CD4-positive, alpha-beta T cell treated with Interleukin-17A for 4 hours (primary cell): Measurements from ENCODE around the gene IGSF22.

Source experiments
- DNase-seq: peaks from one replicate; pipeline ENCODE4 v3.0.0-alpha.2; 2020; ENCODE audit warnings: mixed read lengths

IGSF22 gene

GRCh38 chr11:18726040-18726439 lies at the start of gene IGSF22:
TSS of gene IGSF22 (minus strand) at chr11:18726188. CDS start at chr11:18724236, 1,952 bp downstream.
- no peak for DNase-seq

DNA sequence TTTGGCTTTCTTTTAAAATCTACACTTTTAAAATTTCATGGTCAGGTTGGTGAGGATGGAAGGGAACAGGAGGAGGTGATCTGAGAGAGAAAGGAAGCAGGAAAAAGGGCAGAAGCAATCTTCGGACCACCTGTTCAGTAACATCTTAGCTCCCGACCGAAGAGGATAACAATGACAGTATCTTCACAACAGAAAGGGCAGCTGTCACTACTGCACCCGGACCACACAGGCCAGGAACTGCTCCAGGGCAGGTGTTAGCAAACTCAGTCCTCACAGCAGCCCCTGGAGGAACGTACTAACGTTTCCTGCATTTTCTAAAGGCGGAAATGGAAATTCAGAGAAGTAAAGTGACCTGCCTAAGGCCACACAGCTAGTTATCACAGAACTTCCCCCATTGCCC lies 48.8 kb upstream of the IGSF22 start:
- DNase-seq, result no peak

GRCh38 chr11:18773681-18774080 lies 47.7 kb upstream of the IGSF22 start:
- no peak for DNase-seq

GRCh38 chr11:18773104-18773503 lies 47.1 kb upstream of the IGSF22 start:
- no peak for DNase-seq

- DNase-seq, result no peak
Observed at GRCh38 chr11:18772211-18772610, 46.2 kb upstream of the IGSF22 start.

GRCh38 chr11:18771266-18772035 lies 45.5 kb upstream of the IGSF22 start:
- no peak for DNase-seq

- no peak for DNase-seq
Observed at GRCh38 chr11:18770479-18771125, 44.6 kb upstream of the IGSF22 start.

GRCh38 chr11:18769802-18770456 lies 43.9 kb upstream of the IGSF22 start:
- DNase-seq, result no peak

DNA sequence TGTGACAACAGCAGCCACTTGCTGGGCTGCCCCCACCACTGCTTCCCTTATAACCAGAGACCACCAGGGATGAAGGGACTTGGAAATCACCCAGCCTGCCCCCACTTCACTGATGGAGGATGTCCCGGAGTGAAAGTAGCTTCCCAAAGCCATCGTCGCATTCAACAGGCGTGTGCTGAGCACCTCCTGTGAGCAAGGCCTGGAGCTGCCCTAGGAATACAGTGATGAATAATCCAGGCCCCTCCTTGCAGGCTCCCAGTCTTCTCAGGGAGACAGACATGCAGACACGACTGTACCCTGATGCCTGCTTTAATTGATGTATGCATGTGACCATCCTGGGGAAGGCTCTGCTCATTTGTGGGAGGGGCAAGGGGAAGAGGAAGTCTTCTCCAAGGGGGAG lies 43.0 kb upstream of the IGSF22 start:
- no peak for DNase-seq

- no peak for DNase-seq
Observed at GRCh38 chr11:18768472-18768901, 42.5 kb upstream of the IGSF22 start.

- no peak for DNase-seq
Observed at GRCh38 chr11:18766015-18766414, 40.0 kb upstream of the IGSF22 start.

DNA sequence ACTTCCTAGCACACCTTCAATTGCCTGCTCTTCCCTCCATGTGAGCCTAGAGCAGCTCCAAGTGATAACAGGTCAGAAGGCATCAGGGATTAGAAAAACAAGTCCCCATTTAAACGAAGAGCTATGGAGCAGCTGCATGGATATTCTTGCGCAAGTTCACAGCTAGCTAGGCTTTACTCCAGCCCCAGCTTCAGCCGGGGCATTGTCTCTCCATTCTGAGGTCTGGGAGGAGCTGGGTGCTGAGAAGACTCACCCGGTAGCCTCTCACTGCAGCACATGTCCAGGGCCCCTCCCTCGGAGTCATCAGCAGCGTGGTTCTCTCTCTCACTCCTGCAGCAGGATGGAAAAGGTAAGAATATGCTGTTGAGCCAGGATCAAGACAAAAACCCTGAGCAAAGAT lies 39.6 kb upstream of the IGSF22 start:
- DNase-seq, result no peak

DNA sequence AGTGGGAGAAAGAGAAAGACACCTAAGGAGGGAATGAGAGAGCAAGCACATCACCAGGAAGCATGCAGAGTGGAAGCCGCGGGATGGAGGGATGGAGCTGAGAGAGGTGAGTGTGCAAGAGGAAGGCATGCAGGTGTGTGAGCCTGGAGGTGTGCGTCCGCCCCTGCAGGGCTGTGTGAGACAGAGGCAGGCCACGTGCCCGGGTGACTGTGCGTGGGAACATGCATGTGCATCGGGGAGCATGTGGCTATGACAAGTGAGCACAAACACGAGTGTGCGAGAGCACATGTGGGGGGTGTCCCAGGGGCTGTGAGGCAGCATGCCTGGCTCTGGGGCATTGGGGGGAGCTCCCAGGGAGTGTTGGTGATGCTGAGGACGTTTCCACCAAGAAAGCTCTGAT lies 35.8 kb upstream of the IGSF22 start:
- DNase-seq, result no peak

GRCh38 chr11:18761144-18761543 lies 35.2 kb upstream of the IGSF22 start:
- DNase-seq, result no peak

DNA sequence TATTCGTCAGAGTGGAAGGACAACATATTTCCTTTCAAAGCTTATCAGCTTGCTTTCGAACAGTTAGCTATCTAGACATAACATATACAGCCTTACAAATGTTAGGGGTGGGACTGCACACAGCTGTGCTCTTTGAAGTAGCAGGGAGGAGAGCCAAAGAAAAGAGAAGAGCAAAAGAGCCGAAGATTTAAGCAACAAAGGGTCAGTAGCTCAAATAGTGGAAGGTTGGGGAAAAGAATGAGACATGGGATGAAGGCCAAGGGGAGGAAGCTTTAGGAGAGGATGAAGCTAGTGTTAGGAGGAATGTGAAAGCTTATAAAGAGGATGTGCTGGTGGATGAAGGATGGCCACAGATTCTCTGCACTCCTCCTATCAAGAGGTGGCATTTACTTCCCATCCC lies 31.8 kb upstream of the IGSF22 start:
- no peak for DNase-seq

- no peak for DNase-seq
Observed at GRCh38 chr11:18756889-18757288, 30.9 kb upstream of the IGSF22 start.

DNA sequence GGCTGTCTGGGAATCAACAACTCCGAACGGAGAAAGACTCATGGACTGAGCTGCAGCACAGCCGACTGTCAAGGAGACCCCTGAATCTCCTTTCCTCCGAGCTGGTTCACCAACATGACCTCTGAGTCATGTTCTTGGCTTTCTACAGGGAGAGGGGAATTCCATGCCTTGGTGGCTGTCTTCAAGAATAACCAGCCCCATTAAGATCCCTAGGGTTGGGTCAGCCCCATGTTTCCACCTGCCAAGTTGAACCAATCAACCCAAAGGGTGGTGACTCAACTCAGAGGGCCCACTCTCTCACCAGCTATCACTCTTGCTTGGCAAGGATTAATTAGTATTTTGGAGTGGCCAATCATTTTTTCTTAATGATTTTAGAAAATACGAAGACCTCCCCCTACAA lies 28.3 kb upstream of the IGSF22 start:
- no peak for DNase-seq

GRCh38 chr11:18752502-18752901 lies 26.5 kb upstream of the IGSF22 start:
- no peak for DNase-seq

GRCh38 chr11:18750944-18751343 lies 25.0 kb upstream of the IGSF22 start:
- DNase-seq, result no peak

- no peak for DNase-seq
Observed at GRCh38 chr11:18749681-18750319, 23.8 kb upstream of the IGSF22 start.

GRCh38 chr11:18748766-18749365 lies 22.9 kb upstream of the IGSF22 start:
- no peak for DNase-seq

- no peak for DNase-seq
Observed at GRCh38 chr11:18745251-18745650, 19.3 kb upstream of the IGSF22 start.

DNA sequence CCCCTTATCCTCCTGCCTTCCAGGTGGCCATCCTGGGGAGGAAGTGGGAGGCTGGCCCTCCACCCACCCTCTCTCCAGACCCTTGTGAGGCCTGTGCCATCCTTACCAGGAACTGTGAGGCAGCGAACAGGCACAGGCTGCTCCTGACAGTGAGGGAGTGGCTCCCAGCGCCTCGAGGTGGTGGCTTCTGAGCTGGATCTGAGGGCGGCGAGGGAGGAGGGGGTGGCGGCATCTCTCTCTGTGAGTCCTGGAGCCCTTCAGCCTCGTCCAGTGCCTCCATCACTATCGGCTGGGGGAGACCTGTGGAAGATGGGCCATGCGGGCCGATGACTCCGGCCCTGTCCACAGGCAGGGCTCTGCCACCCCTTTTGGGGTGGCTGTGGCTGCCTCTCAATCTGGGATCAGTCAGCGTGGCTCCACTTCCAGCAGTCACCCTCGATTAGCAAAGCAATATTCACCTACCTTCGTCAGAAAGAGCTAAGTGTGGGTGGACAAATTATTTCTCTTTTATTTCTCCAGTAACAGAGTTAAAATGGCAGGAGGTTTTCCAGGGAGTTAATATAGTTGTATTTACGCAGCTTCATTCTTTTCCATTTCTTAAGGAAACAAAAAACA lies 18.0 kb upstream of the IGSF22 start:
- DNase-seq, result no peak
